ENCODE results near the gene IGFLR1.
A peak's percentile ranks its signal among the peaks of the same experiment; 100 is the strongest.

Gene IGFLR1, protein sequence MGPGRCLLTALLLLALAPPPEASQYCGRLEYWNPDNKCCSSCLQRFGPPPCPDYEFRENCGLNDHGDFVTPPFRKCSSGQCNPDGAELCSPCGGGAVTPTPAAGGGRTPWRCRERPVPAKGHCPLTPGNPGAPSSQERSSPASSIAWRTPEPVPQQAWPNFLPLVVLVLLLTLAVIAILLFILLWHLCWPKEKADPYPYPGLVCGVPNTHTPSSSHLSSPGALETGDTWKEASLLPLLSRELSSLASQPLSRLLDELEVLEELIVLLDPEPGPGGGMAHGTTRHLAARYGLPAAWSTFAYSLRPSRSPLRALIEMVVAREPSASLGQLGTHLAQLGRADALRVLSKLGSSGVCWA

DNA sequence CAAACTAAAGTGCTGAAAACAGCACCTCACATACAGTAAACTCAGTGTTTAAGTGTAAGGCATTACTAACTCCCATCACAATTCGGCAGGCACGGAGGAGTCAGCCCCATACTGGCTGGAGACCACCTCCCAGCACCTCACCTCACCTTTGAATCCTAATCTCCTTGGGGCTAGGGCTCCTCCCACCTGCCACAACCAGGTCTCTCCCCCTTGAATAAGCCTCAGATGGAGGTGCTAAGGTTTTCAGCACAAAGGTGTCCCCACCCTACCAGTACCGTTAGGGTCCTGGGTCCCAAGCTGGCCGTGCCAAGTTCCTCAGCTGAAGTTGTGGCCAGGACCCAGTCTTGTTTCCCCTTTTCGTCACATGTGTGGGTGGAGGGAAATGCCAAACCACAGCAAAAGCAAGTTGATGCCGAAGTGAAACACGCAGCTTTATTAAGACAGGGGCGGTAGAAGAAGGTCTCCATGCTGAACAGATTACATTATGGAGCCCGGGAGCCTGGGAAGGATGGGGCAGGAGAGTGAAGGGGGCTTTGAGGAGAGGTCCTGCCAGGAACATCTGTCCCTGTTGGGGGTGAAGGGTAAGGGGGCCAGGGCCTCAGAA is at the start of gene IGFLR1:
IGFLR1 (minus strand) TSS at position 332 of the 604 bp plus-strand sequence. CDS start 1,272 bp downstream, outside the sequence.
- peak in 13 of 51 donors; percentile 6 to 33 (median 17) for DNase-seq

DNA sequence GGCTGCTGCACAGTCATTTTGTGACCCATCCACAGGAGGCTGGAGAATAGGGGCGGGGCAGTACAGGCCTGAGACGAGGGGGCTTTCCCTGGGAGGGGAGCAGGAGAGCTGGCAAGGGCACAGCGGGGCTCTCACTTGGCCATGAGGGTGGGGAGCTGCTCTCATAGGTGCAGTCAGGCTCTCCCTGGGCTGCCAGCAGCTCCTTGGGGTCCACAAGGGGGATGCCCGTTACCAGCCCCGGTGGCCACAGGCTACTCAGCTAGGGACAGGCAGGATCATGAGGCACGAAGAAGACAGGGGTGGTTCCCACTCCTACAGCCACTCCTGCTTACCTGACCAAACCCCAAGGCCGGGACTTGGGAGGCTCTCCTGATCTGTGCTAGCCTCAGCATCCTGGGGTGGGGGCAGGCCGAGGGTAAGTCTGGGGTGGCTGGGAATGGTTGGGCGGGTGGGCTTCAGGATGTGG is 49.6 kb upstream of the IGFLR1 start:
- DNase-seq, result no peak

DNA sequence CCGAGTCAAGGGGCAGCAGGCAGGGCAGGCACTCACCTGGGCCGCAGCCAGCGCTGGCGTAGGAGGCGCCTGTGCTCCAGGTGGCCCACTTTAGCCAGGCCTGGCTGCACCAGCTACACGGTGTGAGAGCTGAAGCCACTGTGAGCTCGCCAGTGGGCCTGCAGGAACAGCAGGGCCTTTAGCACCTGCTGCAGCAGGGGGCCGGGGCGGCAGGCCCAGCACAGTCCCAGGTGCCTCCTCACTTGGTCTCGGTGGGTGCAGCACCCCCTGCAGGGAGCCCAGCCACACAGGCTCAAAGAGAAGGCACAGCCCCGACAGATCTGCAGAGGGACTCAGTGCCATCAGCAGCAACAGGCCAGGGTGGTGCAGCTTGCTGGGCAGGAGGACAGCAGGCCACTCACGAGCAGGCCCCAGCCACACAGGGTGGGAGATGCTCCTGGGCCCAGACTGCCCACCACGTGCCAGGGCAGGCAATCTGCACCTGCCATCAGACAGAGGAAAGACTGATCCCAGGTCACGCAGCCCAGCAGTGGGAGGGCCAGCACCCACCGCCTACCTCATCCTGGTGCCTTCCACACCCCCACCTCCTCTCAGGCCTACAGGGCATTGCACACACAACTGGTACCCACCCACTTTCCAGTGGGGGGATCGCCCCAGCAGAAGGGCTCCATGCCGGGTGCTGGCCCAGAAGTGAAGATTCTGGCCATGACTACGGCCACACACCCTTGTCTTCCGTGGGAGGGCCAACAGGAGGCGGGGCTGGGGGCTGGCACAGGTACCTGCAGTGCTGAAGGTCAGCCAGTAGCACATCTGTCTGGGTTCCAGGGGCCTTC is 48.9 kb upstream of the IGFLR1 start:
- DNase-seq, result no peak

DNA sequence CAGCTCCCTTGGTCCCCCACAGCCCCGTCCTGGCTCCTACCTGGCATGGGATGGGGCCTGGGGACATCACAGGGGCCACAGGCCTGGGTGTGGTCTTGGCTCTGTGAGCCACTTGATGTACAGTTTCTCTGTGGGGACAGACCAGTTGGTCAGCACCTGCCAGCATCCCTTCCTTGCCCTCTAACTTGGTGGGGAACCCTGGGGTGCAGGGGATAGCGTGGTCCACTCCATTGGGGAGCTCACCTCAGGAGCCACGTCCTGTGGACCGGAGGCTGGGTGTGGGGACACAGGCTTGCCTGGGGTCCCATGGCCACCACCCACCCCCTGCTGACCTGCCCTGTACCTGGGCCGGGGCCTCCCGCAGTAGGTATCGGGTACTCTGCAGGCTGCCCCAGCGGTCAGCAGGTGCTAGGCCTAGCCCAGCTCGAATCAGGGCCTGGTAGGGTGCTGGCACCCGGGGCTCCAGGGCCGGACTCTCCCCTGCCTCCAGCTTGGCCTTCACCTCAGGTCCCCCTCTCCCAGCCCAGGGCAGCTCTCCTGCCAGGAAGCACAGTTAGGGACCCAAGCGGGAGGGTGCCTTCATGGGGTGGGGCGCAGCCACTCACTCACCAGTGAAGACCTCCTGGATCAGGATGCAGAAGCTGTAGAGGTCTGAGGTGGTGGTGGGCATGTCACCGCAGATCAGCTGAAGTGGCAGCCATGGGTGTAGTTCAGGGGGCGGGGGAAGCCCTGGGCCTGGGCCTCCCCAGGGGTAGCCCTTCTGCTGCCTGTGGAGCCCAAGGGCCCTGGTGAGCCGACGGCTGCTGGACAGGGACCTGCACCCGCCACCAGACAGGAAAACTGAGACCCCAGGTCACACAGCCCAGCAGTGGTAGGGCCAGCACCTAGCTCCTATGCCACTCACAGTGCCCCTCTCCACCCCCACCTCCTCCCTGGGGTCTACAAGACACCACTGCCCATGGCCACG is 48.0 kb upstream of the IGFLR1 start:
- no peak for DNase-seq

DNA sequence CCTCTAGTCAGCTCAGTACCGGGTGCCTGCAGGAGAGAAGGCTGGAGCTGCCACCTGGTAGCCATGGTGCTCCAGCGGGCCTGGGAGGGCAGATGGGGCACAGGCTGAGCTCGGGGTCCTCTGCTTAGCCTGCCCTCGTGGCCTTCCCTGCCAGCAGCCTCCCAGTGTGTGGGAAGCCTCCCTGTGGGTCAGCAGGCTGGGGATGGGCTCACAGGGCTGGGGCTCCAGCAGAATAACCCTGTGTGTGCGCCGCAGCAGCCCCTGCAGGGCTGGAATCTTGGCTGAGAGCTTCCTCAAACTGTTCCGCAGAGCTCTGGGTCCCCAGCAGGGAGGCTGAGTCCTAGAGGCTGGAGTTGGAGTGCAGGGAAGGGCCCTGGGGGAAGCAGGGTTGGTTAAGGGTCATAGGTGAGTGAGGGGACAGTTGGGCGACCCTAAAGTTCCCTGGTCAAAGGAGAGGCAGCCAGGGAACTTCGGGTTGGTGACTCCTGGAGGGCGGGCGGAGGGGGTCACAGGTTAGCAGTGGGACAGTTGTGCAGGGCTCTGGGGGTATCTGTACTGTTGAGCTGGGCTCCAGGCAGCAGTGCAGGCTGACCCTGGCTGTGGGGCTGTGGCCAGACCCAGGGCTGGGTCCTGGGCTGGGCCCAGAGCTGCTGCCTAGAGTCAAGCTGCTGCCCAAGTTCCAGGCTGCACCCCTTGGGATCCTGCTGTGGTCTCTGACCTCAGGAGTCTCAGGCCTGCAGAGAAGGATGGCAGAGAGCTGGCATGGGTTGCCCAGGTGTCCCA is 47.1 kb upstream of the IGFLR1 start:
- DNase-seq, result no peak

DNA sequence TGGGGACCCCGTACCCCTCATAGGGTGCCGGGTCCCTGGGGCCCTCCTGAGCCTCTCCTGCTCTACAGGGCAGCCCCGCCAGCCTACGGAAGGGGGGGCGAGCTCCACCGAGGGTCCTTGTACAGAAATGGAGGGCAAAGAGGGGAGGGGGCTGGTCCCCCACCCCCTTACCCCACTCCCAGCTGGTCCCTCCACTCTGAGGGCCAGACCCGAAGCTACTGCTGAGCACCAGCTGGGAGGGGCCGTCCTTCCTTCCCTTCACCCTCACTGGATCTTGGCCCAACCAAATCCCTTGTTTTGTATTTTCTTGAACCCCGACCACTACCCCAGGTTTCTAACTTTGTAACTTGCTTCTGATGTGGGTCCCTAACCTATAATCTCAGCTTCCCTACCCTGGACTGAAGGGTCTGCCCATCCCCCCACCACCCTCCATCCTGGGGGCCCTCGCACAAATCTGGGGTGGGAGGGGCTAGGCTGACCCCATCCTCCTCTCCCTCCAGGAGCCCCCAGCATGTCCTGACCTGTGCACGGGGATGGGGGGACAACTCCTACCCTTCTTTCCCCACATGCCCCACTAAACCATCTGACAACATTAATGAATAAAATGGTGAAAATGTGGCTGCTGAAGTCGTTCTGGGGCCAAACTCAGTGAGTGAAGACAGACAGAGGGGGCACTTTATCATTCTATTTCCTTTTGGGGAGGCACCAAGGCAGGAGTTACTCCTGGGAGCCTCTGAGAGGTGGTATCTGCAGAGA is 46.1 kb upstream of the IGFLR1 start:
- DNase-seq, result no peak

DNA sequence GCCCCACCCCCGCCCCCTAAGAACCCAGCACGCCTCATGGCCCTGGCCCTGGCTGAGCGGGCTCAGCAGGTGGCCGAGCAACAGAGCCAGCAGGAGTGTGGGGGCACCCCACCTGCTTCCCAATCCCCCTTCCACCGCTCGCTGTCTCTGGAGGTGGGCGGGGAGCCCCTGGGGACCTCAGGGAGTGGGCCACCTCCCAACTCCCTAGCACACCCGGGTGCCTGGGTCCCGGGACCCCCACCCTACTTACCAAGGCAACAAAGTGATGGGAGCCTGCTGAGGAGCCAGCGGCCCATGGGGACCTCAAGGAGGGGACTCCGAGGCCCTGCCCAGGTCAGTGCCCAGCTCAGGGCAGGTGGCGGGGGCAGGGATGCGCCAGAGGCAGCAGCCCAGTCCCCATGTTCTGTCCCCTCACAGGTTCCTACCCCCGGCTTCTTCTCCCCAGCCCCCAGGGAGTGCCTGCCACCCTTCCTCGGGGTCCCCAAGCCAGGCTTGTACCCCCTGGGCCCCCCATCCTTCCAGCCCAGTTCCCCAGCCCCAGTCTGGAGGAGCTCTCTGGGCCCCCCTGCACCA is 45.1 kb upstream of the IGFLR1 start:
- DNase-seq, result no peak

DNA sequence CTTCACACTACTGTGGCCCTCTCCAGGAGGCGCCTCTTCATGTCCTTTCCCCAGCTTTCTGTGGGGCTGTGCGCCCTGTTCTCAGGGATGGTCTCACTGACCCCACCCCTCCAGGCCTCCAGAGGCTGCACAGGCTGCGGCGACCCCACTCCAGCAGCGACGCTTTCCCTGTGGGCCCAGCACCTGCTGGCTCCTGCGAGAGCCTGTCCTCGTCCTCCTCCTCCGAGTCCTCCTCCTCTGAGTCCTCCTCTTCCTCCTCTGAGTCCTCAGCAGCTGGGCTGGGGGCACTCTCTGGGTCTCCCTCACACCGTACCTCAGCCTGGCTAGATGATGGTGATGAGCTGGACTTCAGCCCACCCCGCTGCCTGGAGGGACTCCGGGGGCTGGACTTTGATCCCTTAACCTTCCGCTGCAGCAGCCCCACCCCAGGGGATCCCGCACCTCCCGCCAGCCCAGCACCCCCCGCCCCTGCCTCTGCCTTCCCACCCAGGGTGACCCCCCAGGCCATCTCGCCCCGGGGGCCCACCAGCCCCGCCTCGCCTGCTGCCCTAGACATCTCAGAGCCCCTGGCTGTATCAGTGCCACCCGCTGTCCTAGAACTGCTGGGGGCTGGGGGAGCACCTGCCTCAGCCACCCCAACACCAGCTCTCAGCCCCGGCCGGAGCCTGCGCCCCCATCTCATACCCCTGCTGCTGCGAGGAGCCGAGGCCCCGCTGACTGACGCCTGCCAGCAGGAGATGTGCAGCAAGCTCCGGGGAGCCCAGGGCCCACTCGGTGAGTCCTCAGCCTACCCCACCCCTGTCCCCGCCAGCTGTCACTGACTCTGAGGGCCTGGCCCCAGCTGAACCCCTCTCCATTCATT is 44.3 kb upstream of the IGFLR1 start:
- no peak for DNase-seq

DNA sequence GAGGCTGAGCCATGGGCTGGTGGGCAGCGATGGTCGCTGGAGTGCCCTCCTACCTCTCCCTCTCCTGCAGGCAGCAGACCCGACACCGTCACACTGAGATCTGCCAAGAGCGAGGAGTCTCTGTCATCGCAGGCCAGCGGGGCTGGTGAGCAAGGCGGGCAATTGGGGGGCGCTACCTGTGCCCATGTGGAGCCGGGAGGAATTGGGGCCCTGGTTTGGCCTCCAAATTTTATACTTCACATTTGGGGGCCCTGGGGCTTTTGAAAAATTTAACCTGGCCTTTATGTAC is 43.0 kb upstream of the IGFLR1 start:
- no peak for DNase-seq

DNA sequence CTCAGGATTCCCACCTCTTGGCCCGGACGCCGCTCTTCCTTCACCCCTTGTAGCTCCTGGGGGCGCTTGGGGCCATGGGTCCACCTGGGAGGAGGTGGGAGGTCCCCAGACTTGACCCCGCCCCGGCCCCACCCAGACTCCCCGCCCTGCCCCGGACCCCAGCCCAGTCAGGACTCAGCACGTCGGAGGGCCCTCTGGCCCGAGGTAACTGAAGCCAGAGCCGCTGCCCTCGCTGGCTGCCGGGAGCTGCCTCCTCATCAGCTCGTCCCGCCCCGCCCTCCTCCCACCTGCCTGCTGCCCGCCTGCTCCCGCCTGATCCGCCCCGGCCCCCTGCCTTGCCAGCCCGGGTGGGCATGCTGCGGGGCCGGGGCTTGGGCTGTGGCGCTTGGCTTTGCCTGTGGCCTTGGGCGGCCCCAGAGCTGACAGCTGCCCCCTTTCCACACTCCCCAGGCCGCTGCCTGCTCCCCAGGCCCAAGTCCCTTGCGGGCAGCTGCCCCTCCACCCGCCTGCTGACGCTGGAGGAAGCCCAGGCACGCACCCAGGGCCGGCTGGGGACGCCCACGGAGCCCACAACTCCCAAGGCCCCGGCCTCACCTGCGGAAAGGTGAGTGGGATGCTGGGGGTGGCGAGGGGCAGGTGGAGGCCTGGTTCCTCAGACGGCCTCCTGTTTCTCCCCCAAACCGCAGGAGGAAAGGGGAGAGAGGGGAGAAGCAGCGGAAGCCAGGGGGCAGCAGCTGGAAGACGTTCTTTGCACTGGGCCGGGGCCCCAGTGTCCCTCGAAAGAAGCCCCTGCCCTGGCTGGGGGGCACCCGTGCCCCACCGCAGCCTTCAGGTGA is 42.5 kb upstream of the IGFLR1 start:
- no peak for DNase-seq

DNA sequence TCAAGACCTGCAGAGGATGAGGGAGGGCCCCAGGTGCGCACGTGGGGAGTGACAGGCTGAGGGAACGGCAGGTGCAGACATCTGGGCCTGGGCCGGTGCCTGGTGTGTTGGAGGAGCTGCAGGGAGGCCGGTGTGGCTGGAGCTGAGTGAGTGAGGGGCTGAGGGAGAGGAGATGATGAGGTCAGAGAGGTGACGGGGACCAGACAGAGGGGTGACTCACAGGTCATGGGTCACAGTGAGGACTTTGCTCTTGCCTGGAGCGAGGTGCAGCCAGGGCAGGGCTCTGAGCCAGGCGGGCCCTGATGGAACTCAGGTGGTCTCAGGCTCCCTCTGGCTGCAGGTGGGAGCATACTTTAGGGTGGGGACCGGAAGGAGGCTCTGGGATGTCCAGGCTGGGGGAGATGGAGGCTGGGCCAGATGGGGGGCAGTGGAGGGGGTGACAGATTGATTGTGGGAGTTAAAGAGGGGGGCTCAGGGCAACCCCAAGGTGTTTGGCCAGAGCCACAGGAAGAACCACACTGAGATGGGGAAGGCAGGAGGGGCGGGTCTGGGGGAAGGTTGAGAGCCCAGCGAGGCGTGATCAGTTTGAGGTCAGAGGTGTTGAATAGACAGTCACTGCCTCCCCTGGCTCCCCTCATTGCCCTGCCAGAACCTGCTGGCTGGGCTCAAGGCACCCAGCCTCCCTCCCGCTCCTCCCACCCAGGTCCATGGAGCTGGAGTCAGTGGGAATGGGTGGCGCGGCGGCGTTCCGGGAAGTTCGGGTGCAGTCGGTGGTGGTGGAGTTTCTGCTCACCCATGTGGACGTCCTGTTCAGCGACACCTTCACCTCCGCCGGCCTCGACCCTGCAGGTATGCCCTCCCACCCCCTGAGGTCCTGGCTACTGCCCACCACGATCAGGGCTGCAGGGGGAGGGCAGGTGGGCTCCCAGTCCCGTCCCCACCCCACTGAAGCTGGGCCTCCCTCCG is 41.5 kb upstream of the IGFLR1 start:
- no peak for DNase-seq

DNA sequence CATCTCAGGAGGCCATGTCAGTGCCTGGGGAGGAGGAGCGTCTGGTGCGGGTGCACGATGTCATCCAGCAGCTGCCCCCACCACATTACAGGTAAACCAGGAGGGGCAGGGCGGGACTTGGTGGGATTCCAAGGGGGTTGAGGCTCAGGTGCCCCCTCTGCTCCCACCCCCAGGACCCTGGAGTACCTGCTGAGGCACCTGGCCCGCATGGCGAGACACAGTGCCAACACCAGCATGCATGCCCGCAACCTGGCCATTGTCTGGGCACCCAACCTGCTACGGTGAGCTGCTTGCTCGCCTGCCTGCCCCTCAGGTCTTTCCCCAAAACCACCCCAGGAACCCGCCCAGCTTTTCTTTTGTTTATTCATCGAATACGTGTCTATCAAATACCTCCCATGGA is 40.3 kb upstream of the IGFLR1 start:
- DNase-seq, result no peak

DNA sequence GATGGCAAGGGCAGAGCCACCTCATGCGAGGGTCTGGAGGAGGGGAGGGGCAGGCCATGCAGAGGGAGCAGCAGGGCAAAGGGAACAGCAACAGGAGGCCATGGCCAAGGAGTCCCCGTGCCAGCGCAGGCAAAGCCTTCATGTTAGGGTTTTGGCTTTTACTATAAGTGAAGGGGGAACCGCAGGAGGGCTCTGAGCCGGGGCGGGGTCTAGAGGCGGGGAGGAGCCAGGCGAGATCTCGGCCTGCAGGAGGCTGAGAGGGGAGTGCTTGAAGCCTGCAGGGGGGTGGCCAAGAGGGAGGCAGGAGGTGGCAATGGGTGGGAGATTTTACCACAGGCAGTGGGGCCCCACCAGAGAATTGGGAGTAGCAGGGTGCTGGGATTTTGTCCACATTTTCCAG is 39.4 kb upstream of the IGFLR1 start:
- DNase-seq, result no peak

DNA sequence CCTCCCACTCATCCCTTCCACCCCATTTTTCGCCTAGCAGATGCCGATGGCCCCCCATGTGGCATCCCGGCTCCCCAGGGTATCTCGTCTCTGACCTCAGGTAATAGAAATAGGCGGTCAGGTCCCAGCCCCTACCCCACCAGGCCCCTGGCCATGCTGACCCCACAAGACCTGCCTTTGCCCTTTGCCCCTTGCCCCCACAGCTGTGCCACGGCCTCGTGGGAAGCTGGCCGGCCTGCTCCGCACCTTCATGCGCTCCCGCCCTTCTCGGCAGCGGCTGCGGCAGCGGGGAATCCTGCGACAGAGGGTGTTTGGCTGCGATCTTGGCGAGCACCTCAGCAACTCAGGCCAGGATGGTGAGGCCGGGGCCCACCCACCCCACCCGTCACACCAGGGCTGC is 38.5 kb upstream of the IGFLR1 start:
- DNase-seq, result no peak

DNA sequence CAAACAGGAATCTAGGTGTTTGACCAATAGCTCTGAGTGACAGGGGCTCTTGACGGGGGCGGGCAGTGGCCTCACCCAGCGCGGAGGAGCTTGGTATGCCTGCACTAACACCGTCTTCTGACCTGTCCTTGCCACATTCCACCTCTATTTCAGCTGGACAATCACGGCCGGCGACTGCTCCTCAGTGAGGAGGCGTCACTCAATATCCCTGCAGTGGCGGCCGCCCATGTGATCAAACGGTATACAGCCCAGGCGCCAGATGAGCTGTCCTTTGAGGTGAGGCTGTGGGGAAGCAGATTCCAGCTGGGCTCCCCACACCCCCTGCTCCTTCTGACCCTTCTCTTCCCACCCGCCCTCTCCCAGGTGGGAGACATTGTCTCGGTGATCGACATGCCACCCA is 37.8 kb upstream of the IGFLR1 start:
- no peak for DNase-seq

DNA sequence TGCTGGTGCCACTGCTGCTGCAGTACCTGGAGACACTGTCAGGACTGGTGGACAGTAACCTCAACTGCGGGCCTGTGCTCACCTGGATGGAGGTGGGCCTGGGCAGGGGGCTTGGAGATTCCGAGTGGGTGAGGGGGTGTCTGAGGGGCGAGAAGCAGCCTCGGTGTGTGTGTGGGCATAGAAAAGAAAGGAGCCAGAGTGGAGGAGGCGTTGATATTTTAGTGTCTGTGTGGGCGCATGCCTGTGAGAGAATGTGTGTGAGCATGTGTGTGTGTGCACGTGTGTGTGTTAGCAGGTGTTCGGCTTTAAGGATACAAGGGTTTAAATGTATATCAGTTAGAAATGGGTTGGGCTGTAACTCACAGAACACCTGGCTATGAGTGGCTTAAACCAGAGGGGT is 36.8 kb upstream of the IGFLR1 start:
- peak in 1 of 51 donors; percentile 13 for DNase-seq

Measured in hypothalamus (tissue), 51 donors.